Measurements from ENCODE around the gene WIPF1.

Gene WIPF1

DNA sequence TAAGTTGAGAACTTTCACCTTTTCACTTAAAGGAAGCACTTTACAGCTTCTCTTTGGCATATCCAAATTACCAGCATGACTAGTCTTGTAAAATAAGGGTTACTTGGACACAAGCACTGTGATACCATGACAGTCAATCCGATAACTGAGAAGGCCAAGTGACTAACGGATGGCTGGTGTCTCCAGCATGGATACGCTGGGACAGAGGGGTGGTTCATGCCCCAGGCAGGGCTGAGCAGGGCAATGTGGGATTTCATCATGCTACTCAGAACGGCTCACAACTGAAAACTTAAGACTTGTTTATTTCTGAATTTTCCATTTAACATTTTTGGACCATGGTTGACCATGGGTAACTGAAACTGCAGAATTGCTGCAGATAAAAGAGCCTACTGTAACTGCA, 67.7 kb downstream of the WIPF1 start:
- no peak for DNase-seq

DNA sequence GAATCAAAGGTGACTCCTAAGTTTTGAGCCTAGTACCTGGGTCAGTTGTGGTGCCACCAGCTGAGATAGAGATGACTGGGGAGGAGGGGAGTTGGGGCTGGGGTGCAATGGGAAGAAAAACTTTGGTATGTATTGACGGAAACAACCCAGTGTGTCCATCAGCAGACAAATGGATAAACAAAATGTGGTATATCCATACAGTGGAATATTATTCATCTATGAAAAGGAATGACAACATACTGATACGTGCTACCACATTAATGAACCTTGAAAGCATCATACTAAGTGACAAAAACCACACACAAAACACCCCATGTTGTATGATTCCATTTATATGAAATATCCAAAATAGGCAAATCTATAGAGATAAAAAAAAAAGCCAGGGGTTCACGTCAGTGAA, 69.6 kb downstream of the WIPF1 start:
- no peak for DNase-seq

DNA sequence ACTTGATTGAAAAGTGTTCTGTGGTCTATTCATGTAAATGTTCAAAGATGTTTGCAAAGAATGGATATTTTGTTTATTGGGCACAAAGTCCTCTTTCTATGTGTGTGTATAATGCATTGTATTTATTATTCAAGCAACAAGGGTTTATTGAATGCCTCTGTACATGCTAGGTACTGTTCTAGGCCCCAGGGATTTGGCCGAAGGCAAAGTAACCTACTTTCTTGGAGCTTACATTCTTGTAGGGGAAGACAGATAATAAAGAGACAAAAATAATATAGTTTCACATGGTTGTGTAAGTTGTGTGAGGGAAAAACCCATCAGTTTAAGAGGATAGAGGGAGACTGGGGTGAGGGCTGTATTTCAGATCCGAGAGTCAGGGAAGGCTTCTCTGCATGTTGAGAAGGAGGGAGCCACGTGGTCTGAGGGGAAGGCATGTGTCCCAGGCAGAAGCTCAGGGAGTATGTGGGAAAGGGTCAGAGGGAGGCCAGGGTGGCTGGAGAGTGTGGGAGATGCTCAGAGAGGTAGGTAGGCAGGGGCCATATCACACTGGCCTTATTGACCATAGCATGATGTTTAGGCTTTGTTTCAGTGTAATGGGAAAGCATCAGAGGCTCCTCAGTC, 70.4 kb downstream of the WIPF1 start:
- DNase-seq = no peak

DNA sequence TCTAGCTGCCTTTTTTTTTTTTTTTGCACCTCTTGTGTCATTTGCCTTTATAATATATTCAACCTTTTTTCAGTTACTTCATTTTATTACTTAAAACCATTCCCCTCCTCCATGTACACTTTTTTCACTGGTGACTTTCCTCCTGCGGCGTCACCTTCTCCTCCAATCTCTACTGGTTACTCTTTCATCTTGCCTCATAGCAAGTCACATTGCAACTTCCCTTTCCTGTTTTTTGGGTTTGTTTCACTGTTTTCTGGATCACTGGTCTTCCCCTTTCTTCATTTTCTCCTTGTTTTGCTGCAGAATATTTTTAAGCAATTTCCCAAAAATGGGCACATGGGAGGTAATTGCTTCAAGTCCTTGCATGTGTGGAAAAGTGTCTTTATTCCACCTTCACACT, 73.1 kb downstream of the WIPF1 start:
- no peak for DNase-seq

DNA sequence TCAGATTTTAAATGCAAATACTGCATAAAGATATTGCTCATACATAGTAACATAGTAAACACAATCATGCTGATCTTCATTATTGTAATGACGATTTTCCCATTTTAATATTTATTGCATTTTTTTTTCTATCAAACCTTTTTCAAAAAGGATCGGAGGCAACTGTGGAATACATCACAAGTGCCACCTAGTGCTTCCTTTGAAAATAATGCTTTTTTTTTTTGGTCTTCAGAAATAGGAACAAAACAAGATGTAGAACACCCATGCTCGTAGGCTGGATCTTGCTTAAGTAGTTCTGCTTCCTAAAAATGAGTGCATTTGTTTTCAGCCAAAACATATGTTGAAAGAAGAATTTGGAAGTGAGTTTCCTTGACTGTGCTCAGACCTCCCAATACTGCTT, 75.1 kb downstream of the WIPF1 start:
- no peak for DNase-seq

DNA sequence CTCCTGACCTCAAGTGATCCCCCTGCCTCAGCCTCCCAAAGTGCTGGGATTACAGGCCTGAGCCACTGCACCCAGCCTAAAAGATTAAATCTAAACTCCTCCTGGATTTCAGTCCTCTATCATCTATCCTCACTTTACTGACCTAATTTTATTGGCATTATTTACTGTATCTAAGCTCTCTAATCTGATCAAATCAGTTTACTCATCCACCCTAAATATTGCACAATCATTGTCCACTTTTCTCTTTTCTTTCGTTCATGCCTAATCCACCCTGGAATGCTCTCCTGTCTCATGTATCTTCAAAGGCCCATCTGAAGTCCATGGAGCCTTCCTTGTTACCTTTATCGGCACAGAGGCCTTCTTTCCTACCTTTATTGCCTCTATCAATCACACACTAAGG, 79.2 kb downstream of the WIPF1 start:
- DNase-seq = no peak

DNA sequence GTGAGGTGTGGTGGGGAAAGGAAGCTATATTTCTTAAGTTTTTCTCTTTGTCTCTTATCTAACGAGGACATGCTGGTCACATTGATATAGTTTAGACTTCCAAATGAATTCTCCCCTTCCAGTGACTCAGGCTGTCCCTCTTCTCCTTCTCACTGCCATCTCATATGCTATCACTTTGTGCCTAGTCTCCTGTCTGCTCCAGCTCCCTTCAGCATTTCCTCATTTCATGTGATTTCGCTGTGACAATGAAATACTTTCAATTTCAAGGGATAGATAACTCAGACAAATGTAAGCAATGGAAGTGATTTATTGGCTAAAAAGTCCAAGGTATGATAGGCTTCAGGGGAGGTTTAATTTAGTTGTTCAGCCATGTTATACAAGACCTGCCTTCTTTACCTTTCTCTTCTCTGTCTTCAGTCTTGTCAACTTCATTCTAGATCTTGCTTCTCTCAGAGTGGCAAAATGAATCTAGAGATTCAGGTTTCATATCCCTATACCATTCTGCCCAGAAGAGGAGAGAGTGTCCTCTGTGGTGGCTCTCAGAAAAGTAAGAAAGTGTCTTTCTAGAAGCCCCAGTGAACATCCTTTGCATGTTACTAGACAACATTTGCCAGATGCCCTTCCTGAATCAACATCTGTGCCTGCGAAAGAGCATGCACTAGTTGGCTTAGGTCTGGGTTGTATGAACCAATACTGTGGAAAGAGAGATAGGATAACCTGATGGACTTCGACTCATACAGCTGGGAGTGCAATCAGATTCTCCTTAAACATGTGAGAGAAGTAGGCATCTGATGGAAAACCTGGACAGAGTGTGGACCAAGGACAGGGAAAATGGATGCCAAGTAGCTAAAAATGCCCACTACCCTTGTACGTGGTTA, 80.9 kb downstream of the WIPF1 start:
- DNase-seq = no peak

DNA sequence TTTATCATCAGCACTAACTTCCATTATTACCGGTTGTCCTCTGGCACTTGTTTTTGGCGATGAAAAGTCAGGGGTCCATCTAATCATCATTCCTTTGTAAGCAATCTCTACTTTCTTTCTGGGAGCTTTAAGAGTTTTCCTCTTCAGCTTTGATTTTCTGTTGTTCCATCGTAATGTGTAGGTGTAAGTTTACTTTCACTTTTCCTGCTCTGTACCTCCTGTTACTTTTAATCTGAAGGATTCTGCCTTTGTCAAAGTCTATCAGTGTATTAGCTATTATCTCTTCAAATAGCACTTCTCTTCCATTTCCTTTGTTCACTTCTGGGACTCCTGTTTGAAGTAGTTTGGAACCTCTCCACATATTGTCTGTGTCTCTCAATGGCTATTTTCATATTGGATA, 85.3 kb downstream of the WIPF1 start:
- DNase-seq = no peak

DNA sequence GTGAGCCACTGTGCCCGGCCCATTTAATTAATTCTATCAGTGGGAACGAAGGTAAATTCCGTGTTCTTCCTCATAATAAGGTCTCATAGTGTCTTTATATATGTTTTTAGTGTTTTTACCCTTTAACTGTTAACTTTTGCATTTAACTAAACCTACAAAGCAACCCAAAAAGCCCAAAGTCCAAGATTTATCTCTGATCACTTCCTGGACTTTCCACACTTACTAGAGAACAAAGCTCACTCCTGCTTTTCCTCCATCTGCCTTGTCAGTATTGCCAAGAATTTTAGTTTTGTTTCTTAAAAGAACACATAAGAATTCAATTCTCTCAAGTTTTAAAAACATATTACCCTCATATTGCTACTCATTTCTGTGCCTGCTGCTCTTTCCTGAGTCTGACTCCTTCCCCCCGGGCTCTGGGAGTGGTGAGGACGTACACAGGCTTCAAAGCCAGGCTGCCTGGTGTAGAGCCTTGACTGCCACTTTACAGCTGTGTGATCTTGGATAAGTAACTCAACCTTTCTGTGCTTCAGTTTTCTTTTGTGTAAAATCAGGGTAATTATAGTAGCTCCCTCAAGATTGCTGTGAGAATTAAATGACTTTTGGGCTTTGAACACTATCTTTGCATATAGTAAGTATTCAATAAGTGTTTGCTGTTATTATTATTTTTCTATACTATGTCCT, 85.9 kb downstream of the WIPF1 start:
- DNase-seq = no peak

DNA sequence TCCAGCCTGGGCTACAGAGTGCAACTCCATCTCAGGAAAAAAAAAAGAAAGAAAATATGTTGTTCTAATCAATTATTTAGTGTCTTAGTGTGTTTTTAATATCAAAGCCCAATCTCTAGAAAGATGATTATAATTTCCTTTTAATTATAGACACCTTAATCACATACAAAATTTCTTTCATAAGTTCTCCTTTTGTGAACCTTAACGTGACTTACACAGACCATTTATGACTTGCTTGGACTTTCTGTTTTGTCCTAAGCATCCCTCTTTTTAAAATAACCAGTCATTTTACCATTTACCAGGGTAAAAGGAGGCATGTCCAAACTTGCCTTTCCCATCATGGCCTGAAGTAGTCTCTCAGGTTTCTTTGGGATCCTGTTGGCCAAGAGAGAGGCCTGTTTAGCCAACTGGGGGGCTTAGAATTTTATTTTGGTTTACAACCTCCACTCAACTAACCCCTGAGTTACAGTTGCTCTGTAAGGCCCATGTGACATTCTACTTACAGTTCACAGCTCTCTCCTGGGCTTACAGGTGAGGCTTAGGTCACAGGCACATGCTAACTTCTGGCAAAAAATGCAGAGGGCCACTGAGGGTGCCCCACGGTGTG, 86.9 kb downstream of the WIPF1 start:
- DNase-seq = no peak

Data from effector CD8-positive, alpha-beta T cell (primary cell).